GM12864 (cell line): Measurements from ENCODE around the gene CABCOCO1.
A peak's percentile ranks its signal among the peaks of the same experiment; 100 is the strongest.

Experiments used
- DNase-seq: peaks from one replicate; pipeline ENCODE4 v3.0.0-alpha.2; 2011; ENCODE audit warnings: low read depth
- H3K4me3 ChIP-seq: 2 replicates; pipeline ENCODE4 v1.5.1; 2011; ENCODE audit warnings: mild to moderate bottlenecking, low read depth, low read length, control low read depth
- CTCF ChIP-seq: IDR thresholded peaks from 2 replicates; pipeline ENCODE4 v1.5.1; 2011; ENCODE audit warnings: low read depth, mild to moderate bottlenecking, moderate library complexity, low read length, control low read depth, inconsistent platforms; ENCODE audit errors: missing control alignments

Gene CABCOCO1

GRCh38 chr10:61792097-61792716, 129.5 kb downstream of the CABCOCO1 start:
- H3K4me3 ChIP-seq = no peak overlapping the region
- no peak for DNase-seq
- no peak for TF ChIP-seq CTCF

DNA sequence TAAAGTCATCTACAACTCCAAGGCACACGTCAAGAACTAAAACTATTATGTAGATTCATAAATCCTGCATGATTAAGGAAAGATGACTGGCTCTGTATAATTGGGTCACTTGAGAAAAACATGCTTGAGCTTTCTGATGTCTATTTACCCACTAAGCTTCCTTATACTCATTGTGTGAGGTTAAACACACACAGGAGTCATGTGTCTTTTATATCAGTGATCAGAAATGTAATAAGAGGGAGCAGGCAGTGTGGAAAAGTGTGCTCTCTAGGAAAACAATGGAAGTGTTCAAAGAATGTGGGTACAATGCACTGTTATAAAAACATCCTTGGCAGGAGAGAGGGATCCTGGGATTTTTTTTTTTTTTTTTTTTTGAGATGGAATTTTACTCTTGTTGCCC, 130.2 kb downstream of the CABCOCO1 start:
- H3K4me3 ChIP-seq = no peak overlapping the region
- no peak for TF ChIP-seq CTCF
- DNase-seq = no peak

DNA sequence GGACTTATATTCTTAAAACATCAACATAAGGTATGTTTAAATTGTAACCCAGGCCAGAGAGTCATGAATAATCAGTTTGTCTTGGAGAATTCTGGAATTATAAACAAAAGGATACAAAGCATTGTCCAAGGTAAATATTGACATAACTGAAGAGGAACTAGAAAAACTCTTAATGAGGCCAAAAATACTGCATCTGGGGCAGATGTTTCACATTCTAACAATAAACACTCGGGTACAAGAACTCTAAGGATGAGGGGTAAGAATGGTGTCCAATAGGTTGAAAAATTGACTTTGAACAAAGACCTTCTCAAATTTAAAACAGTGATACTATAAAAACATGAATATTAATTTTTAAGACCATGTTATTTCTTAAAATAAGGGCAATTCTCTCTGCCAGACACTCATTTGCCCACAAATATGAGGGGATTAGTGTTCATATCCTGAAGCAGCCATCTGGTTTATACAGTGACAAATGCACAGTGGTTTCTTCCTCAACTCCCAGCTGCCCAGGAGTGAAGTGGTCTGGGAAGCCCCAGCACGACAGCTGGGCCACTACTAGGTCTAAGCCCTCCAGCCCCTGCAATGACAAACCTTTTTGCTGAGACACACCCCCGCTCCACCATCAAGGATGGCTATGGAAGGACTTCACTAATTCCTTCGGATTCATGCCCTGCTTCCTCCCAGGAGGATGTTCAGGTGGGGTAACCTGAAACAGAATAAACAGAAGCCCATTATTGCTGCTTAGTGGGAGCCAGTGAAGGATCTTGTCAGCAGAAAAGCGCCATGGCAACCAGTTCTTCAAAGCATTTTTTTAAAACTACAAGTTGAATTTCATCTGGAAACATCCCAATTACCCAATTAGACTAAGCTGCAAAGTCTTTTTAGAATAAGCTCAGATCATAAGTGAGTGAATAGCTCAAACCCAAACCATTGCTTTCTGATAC, 131.3 kb downstream of the CABCOCO1 start:
- DNase-seq = no peak
- TF ChIP-seq CTCF = no peak

DNA sequence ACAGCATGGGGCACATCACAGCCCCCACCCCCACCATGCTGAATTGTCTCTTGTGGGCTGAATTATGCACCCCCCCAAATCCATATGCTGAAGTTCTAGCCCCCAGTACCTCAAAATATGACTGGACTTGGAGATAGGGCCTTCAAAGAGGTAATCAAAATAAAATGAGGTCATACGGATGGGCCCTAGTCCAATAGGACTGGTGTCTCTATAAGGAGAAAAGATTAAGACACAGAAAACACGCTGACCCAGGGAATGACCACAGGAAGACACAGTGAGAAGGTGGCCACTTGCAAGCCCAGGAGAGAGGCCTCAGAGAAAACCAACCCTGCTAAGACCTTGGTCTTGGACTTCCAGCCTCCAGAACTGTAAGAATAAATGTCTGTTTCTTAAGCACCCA, 132.4 kb downstream of the CABCOCO1 start:
- TF ChIP-seq CTCF = no peak
- H3K4me3 ChIP-seq = no peak overlapping the region
- no peak for DNase-seq

More for the DNA sequence above, 131.3 kb downstream of the CABCOCO1 start:
- H3K4me3 ChIP-seq = no peak overlapping the region

GRCh38 chr10:61795551-61795950, 132.8 kb downstream of the CABCOCO1 start:
- no peak overlapping the region for H3K4me3 ChIP-seq
- no peak for DNase-seq
- TF ChIP-seq CTCF = peak; percentile 24

DNA sequence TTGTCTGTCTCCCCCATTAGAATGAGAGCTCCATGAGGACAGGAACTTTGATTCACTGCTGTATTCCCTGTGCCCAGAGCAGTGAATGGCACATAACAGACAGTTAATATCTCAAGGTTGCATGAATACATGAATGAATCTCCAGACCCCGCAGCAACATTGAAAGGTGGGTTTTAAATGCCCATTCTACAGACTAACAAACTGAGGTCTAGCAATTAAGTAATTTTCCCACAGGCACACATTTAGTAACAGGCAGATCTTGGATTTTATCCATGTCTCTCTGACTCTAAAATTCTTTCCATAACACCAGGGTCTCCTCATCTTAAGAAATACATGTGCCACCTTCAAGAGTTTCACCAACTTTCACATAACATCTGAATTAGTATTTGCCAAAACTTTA, 134.1 kb downstream of the CABCOCO1 start:
- no peak overlapping the region for H3K4me3 ChIP-seq
- no peak for TF ChIP-seq CTCF

More for the DNA sequence above, 134.1 kb downstream of the CABCOCO1 start:
- DNase-seq = no peak
